GM12878 (cell line): ENCODE data around the gene CCDC187. TPM values are rescaled to one million over a fixed set of nuclear protein-coding genes. Genes with fewer than 3 reads are reported as not detected.

Source experiments
- ATAC-seq: fragments of 200-7000 bp; cut with Tn5 transposase; 3 replicates; pipeline ENCODE4 v1.9.1; 2020; ENCODE audit warnings: mild to moderate bottlenecking, moderate library complexity
- BruUV-seq: library from RNA; stranded (reverse); fragments of 400-500 nt; replicated peaks from 2 replicates; lab custom pipeline; 2021; lab: Mats Ljungman, UMichigan
- CTCF ChIA-PET: fragments of 300-600 bp; sonication (Branson Sonifier 250); formaldehyde crosslinking; extraction: SDS; loops from one replicate; lab custom pipeline; 2021; ENCODE audit warnings: inconsistent platforms; lab: Yijun Ruan, JAX
- POLR2A ChIA-PET: fragments of 350-600 bp; formaldehyde crosslinking; extraction: SDS; loops from one replicate; lab custom pipeline; 2021; ENCODE audit warnings: inconsistent platforms; lab: Charles Lee
- RAD21 ChIA-PET: fragments of 300-600 bp; sonication (Branson Sonifier 250); formaldehyde crosslinking; loops from one replicate; lab custom pipeline; 2023; ENCODE audit warnings: antibody characterized with exemption; ENCODE audit not compliant: unreplicated experiment; lab: Charles Lee
- SMC1A ChIA-PET: fragments of 300-600 bp; sonication (Branson Sonifier 250); formaldehyde crosslinking; loops from one replicate; lab custom pipeline; 2023; ENCODE audit not compliant: unreplicated experiment, uncharacterized antibody; lab: Charles Lee
- DNase-seq: peaks from one replicate; pipeline ENCODE4 v3.0.0-alpha.2; 2011; ENCODE audit warnings: low read depth, low spot score
- FAIRE-seq: peaks from 3 replicates; lab custom pipeline; 2011; peaks lifted over from hg19 to GRCh38; lab: Jason Lieb, UNC
- H2AFZ ChIP-seq: 2 replicates; pipeline ENCODE4 v1.6.0; 2011; ENCODE audit warnings: low read depth, low read length, control low read depth; ENCODE audit not compliant: control insufficient read depth
- H3K27ac ChIP-seq: 2 replicates; pipeline ENCODE4 v1.5.1; 2011; ENCODE audit warnings: control low read depth; ENCODE audit not compliant: control insufficient read depth, insufficient read depth
- H3K27me3 ChIP-seq, 2 experiments: replicated peaks in 1 of 2; 2 replicates each; pipeline versions ENCODE4 v1.6.0 to v1.6.1; 2011; ENCODE audit warnings: low read length in 1 of 2; ENCODE audit not compliant: control insufficient read depth in 2 of 2, insufficient read depth in 2 of 2
- H3K36me3 ChIP-seq, 2 experiments: 2 replicates each; pipeline ENCODE4 v1.5.1; 2011; ENCODE audit warnings: low read length in 1 of 2; ENCODE audit not compliant: control insufficient read depth in 2 of 2, insufficient read depth in 2 of 2
- H3K4me1 ChIP-seq: 2 replicates; pipeline ENCODE4 v1.6.1; 2011; ENCODE audit warnings: mild to moderate bottlenecking, low read length, moderate library complexity, mixed read lengths; ENCODE audit not compliant: control insufficient read depth, insufficient read depth
- H3K4me2 ChIP-seq: 2 replicates; pipeline ENCODE4 v1.6.0; 2011; ENCODE audit warnings: control low read depth; ENCODE audit not compliant: control insufficient read depth, insufficient read depth
- H3K4me3 ChIP-seq: fragments of 200-600 bp; sonication (generic); 2 replicates; pipeline ENCODE4 v1.5.1; 2016
- H3K79me2 ChIP-seq: 2 replicates; pipeline ENCODE4 v1.6.0; 2011; ENCODE audit warnings: low read length; ENCODE audit not compliant: control insufficient read depth, insufficient read depth
- H3K9ac ChIP-seq: 2 replicates; pipeline ENCODE4 v1.8.0; 2011; ENCODE audit warnings: low read length, control low read depth, mixed read lengths; ENCODE audit not compliant: control insufficient read depth, insufficient read depth
- H3K9me3 ChIP-seq: replicated peaks from 3 replicates; pipeline ENCODE4 v1.5.1; 2011; ENCODE audit warnings: mild to moderate bottlenecking, low read length; ENCODE audit not compliant: control insufficient read depth, insufficient read depth
- H4K20me1 ChIP-seq: 2 replicates; pipeline ENCODE4 v1.6.0; 2011; ENCODE audit not compliant: control insufficient read depth, insufficient read depth
- BCL3 ChIP-seq: IDR thresholded peaks from 2 replicates; pipeline ENCODE4 v1.6.1; 2011; ENCODE audit warnings: borderline replicate concordance, low read depth, mild to moderate bottlenecking, moderate library complexity, low read length; ENCODE audit not compliant: insufficient read depth, poor library complexity, severe bottlenecking
- BCLAF1 ChIP-seq: fragments of 450-650 bp; IDR thresholded peaks from 2 replicates; pipeline ENCODE4 v1.6.1; 2017; ENCODE audit warnings: antibody characterized with exemption, mild to moderate bottlenecking, moderate library complexity
- CHD2 ChIP-seq: IDR thresholded peaks from 2 replicates; pipeline ENCODE4 v1.6.1; 2011; ENCODE audit warnings: low read depth, low read length, improper control_type of control experiment, borderline replicate concordance
- E2F8 ChIP-seq: fragments of 450-650 bp; IDR thresholded peaks from 2 replicates; pipeline ENCODE4 v1.6.1; 2018; ENCODE audit warnings: mild to moderate bottlenecking, low read depth, moderate library complexity; ENCODE audit not compliant: partially characterized antibody
- GABPA ChIP-seq: IDR thresholded peaks from 2 replicates; pipeline ENCODE4 v1.6.1; 2014; ENCODE audit warnings: antibody characterized with exemption, low read depth, mild to moderate bottlenecking, inconsistent platforms
- GATAD2B ChIP-seq: fragments of 450-650 bp; conservative IDR thresholded peaks from 2 replicates; pipeline ENCODE4 v1.6.1; 2017; ENCODE audit warnings: low read depth, mild to moderate bottlenecking, moderate library complexity
- IRF4 ChIP-seq: IDR thresholded peaks from 2 replicates; pipeline ENCODE4 v1.6.1; 2011; ENCODE audit warnings: low read depth, low read length
- MEF2B ChIP-seq: fragments of 450-650 bp; IDR thresholded peaks from 2 replicates; pipeline ENCODE4 v1.6.1; 2018; ENCODE audit warnings: mild to moderate bottlenecking, moderate library complexity; ENCODE audit not compliant: partially characterized antibody, poor library complexity, severe bottlenecking
- POLR2AphosphoS5 ChIP-seq: IDR thresholded peaks from 2 replicates; pipeline ENCODE4 v1.6.1; 2011; ENCODE audit warnings: mild to moderate bottlenecking, low read length, inconsistent platforms
- POU2F2 ChIP-seq: IDR thresholded peaks from 3 replicates; pipeline ENCODE4 v1.6.1; 2011; ENCODE audit warnings: low read depth, mild to moderate bottlenecking, low read length, borderline replicate concordance
- ZBTB4 ChIP-seq: fragments of 450-650 bp; formaldehyde crosslinking; IDR thresholded peaks from 2 replicates; pipeline ENCODE4 v1.4.0; 2022; ENCODE audit warnings: mild to moderate bottlenecking, moderate library complexity
- WGBS: methylation state at CpG from one replicate; pipeline ENCODE4 v1.1.6; 2016; ENCODE audit warnings: low lambda C conversion rate; ENCODE audit not compliant: insufficient replicate concordance, insufficient coverage; ENCODE audit errors: missing lambda C conversion rate; 5-methylcytosine and 5-hydroxymethylcytosine counted together
- in situ Hi-C: fragments of 300-500 bp; cut with MboI; formaldehyde crosslinking; loops from 9 replicates; pipeline ENCODE4 v1.14.3; 2018; ENCODE audit warnings: mixed read lengths
- intact Hi-C: fragments of 100-400 bp; cut with micrococcal nuclease; formaldehyde crosslinking; loops from one replicate; pipeline ENCODE4 v1.14.2; 2022; ENCODE audit not compliant: unreplicated experiment
- polyA plus RNA-seq, 11 experiments: library from polyadenylated mRNA; depleted of rRNA in 4 of 11; unstranded in 6 of 11; stranded (reverse) in 5 of 11; fragments of >200 nt; fragmentation: Nextera tagmentation in 4 of 11; fragmentation: Illumina TruSeq in 1 of 11; extraction: Ambion mirVana in 4 of 11; extraction: Trizol in 1 of 11; gene quantifications; 1 replicate in 1 of 11; 2 replicates in 10 of 11; pipeline versions ENCODE4 v1.2.1 to v1.2.3, GENCODE V29; 2011 to 2016; ENCODE audit warnings: inconsistent platforms in 2 of 11, missing spikeins in 2 of 11, low read depth in 1 of 11
- total RNA-seq, 4 experiments: library from RNA; depleted of rRNA in 3 of 4; stranded (reverse); fragments of >200 nt in 3 of 4; fragmentation: Illumina TruSeq in 1 of 4; extraction: Trizol in 1 of 4; gene quantifications; 2 replicates each; pipeline versions ENCODE4 v1.2.1 to v1.2.3, GENCODE V29; 2013 to 2021
- TF ChIP-seq, protein P1 (sequence below): fragments of 450-650 bp; IDR thresholded peaks from 2 replicates; pipeline ENCODE4 v1.6.1; 2017; ENCODE audit warnings: borderline replicate concordance

CCDC187 gene
- total and polyA plus RNA-seq, 10 of the 15 experiments (the other 5 are each of a cell fraction or from before 2014, with no cell fraction given), result 0.04 to 0.23 (median 0.04) TPM; not detected in 7

DNA sequence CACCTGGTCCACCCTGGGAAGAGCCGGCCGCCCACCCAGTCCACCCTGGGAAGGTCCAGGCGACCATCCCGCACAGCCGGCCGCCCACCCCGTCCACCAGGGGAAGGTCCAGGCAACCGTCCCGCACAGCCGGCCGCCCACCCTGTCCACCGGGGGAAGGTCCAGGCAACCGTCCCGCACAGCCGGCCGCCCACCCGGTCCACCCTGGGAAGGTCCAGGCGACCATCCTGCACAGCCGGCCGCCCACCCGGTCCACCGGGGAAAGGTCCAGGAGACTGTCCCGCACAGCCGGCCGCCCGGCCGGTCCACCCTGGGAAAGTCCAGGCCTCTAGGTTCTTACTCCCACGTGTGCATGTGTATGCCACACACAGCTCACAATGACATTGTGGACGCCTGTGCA is 51.6 kb downstream of the CCDC187 start:
- CTCF ChIA-PET, result no interaction called here
- H3K4me3 ChIP-seq, result no peak overlapping the region
- intact Hi-C loops (no loop called here), in situ Hi-C loops (no loop called here)
- BruUV-seq, result no TSS peak
- H3K27ac ChIP-seq, result no peak overlapping the region
- POLR2A ChIA-PET, result no interaction called here
- WGBS, result 51% methylated on average over 17 of the region's 29 CpGs
- H3K4me2 ChIP-seq, result no peak overlapping the region
- H3K36me3 ChIP-seq, result no peaks in the 10 kb centered on the region
- no peaks in the 10 kb centered on the region for H3K4me1 ChIP-seq
- ATAC-seq, result no peak
- no peaks in the 10 kb centered on the region for H3K79me2 ChIP-seq
- no peak for FAIRE-seq
- peaks cover 0 to 1% of the 10 kb centered on the region in 2 experiments; a peak in 1 of 4 replicates for H3K27me3 ChIP-seq
- SMC1A ChIA-PET, result no interaction called here
- DNase-seq, result no peak
- no peaks in the 10 kb centered on the region for H4K20me1 ChIP-seq
- no peaks in the 10 kb centered on the region for H3K9me3 ChIP-seq
- RAD21 ChIA-PET, result no interaction called here
- H3K9ac ChIP-seq, result no peak overlapping the region
- no peak overlapping the region for H2AFZ ChIP-seq
- TF ChIP-seq ZBTB4 (CRISPR knock-in tag), result no peak
- no peak for TF ChIP-seq POU2F2
- TF ChIP-seq, protein P1, sequence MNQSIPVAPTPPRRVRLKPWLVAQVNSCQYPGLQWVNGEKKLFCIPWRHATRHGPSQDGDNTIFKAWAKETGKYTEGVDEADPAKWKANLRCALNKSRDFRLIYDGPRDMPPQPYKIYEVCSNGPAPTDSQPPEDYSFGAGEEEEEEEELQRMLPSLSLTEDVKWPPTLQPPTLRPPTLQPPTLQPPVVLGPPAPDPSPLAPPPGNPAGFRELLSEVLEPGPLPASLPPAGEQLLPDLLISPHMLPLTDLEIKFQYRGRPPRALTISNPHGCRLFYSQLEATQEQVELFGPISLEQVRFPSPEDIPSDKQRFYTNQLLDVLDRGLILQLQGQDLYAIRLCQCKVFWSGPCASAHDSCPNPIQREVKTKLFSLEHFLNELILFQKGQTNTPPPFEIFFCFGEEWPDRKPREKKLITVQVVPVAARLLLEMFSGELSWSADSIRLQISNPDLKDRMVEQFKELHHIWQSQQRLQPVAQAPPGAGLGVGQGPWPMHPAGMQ, result no peak
- no peak for TF ChIP-seq BCLAF1
- TF ChIP-seq E2F8, result no peak
- no peak for TF ChIP-seq MEF2B
- no peak for TF ChIP-seq BCL3
- TF ChIP-seq GATAD2B, result no peak
- no peak for TF ChIP-seq CHD2
- no peak for TF ChIP-seq POLR2AphosphoS5
- no peak for TF ChIP-seq GABPA
- no peak for TF ChIP-seq IRF4
